Globus pallidus (tissue), 1 donor: ENCODE measurements around the gene ERN1.

Experiments used
- DNase-seq: peaks from one replicate; pipeline ENCODE4 v3.0.0-alpha.2; 2015; ENCODE audit warnings: low spot score

Gene ERN1

GRCh38 chr17:64110379-64111152 lies 19.4 kb downstream of the ERN1 start:
- no peak for DNase-seq

- no peak for DNase-seq
Observed at GRCh38 chr17:64109400-64109799, 20.5 kb downstream of the ERN1 start.

- no peak for DNase-seq
Observed at GRCh38 chr17:64107500-64108236, 22.3 kb downstream of the ERN1 start.

GRCh38 chr17:64106918-64107317 lies 23.0 kb downstream of the ERN1 start:
- no peak for DNase-seq

GRCh38 chr17:64103391-64104364 lies 26.3 kb downstream of the ERN1 start:
- no peak for DNase-seq

GRCh38 chr17:64102627-64103390 lies 27.1 kb downstream of the ERN1 start:
- no peak for DNase-seq

- DNase-seq, result no peak
Observed at GRCh38 chr17:64099543-64099942, 30.4 kb downstream of the ERN1 start.

GRCh38 chr17:64097196-64097936 lies 32.6 kb downstream of the ERN1 start:
- DNase-seq, result no peak

GRCh38 chr17:64096037-64096436 lies 33.9 kb downstream of the ERN1 start:
- no peak for DNase-seq

- DNase-seq, result no peak
Observed at GRCh38 chr17:64095144-64095882, 34.6 kb downstream of the ERN1 start.

GRCh38 chr17:64094412-64094811 lies 35.5 kb downstream of the ERN1 start:
- no peak for DNase-seq

GRCh38 chr17:64092952-64093451 lies 36.9 kb downstream of the ERN1 start:
- no peak for DNase-seq

- DNase-seq, result no peak
Observed at GRCh38 chr17:64092113-64092512, 37.8 kb downstream of the ERN1 start.

GRCh38 chr17:64091571-64091970 lies 38.4 kb downstream of the ERN1 start:
- DNase-seq, result no peak

GRCh38 chr17:64091116-64091515 lies 38.8 kb downstream of the ERN1 start:
- DNase-seq, result no peak

GRCh38 chr17:64090144-64090543 lies 39.8 kb downstream of the ERN1 start:
- no peak for DNase-seq

- DNase-seq, result no peak
Observed at GRCh38 chr17:64087252-64088005, 42.5 kb downstream of the ERN1 start.

GRCh38 chr17:64085650-64086005 lies 44.3 kb downstream of the ERN1 start:
- no peak for DNase-seq

GRCh38 chr17:64084940-64085649 lies 44.8 kb downstream of the ERN1 start:
- DNase-seq, result no peak
